ENCODE results near the gene ATG9B.
"Not testable (repeated sequence)": the region's sequence is repeated elsewhere in the genome, so short reads cannot be mapped to it uniquely, and the experiment has no call there.

The ATG9B gene

GRCh38 chr7:151035026-151035717 is 10.9 kb upstream of the ATG9B start:
- no peak for DNase-seq

GRCh38 chr7:151034312-151035025 is 10.2 kb upstream of the ATG9B start:
- no peak for DNase-seq

- no peak for DNase-seq
Observed at GRCh38 chr7:151033864-151034249, 9.6 kb upstream of the ATG9B start.

- no peak for DNase-seq
Observed at GRCh38 chr7:151032936-151033863, 8.9 kb upstream of the ATG9B start.

GRCh38 chr7:151031011-151031410 is 6.7 kb upstream of the ATG9B start:
- no peak for DNase-seq

- DNase-seq, result no peak
Observed at GRCh38 chr7:151028948-151029501, 4.7 kb upstream of the ATG9B start.

GRCh38 chr7:151028131-151028947 is 4.0 kb upstream of the ATG9B start, which contains the start of gene ABCB8:
ABCB8 (plus strand) TSS chr7:151028450; CDS start chr7:151028516, 66 bp downstream.
- DNase-seq, result peak; percentile 96 to 97

- DNase-seq, result not testable (repeated sequence)
Observed at GRCh38 chr7:151027728-151028130, 3.4 kb upstream of the ATG9B start.

GRCh38 chr7:151026771-151027727 is 2.8 kb upstream of the ATG9B start:
- not testable (repeated sequence) for DNase-seq

- DNase-seq, result no peak
Observed at GRCh38 chr7:151025924-151026671, 1.8 kb upstream of the ATG9B start.

- DNase-seq, result no peak
Observed at GRCh38 chr7:151023232-151023631, 1.1 kb downstream of the ATG9B start.

GRCh38 chr7:151020231-151020630 is 4.1 kb downstream of the ATG9B start:
- no peak for DNase-seq

GRCh38 chr7:151019130-151019447 is 5.2 kb downstream of the ATG9B start:
- DNase-seq, result no peak

- no peak for DNase-seq
Observed at GRCh38 chr7:151018421-151019129, 5.7 kb downstream of the ATG9B start.

- DNase-seq, result peak; percentile 78 to 90
Observed at GRCh38 chr7:151017953-151018420, 6.3 kb downstream of the ATG9B start.

- DNase-seq, result no peak
Observed at GRCh38 chr7:151017370-151017952, 6.8 kb downstream of the ATG9B start.

- no peak for DNase-seq
Observed at GRCh38 chr7:151016942-151017341, 7.4 kb downstream of the ATG9B start.

- no peak for DNase-seq
Observed at GRCh38 chr7:151016505-151016904, 7.8 kb downstream of the ATG9B start.

GRCh38 chr7:151015967-151016366 is 8.3 kb downstream of the ATG9B start:
- DNase-seq, result no peak

Measured in stimulated activated CD4-positive, alpha-beta T cell treated with anti-CD3 and anti-CD28 coated beads, Interleukin-2, amount 100 ng/mL, for 48 hours (primary cell).